Psoas muscle (tissue), 8 donors: ENCODE results near the gene KCNF1. TPM values are rescaled to one million over a fixed set of nuclear protein-coding genes. Genes with fewer than 3 reads are reported as not detected.

Experiments used
- ATAC-seq, 4 donors: fragments of 200-7000 bp; cut with Tn5 transposase; one replicate each; pipeline ENCODE4 v1.9.1; 2020; ENCODE audit warnings: moderate library complexity in 3 of 4, mild to moderate bottlenecking in 2 of 4
- DNase-seq, 2 donors: peaks; one replicate each; pipeline ENCODE4 v3.0.0-alpha.2; 2020
- H3K27ac ChIP-seq: fragments of 200-600 bp; one replicate; pipeline ENCODE4 v1.8.0; 2022
- H3K27me3 ChIP-seq, 3 donors: fragments of 200-600 bp in 1 of 3; one replicate each; pipeline versions ENCODE4 v1.6.1 to v1.8.0; 2013 to 2022; ENCODE audit warnings: low read length in 2 of 3, mild to moderate bottlenecking in 2 of 3, moderate library complexity in 1 of 3; ENCODE audit not compliant: insufficient read depth in 3 of 3
- H3K36me3 ChIP-seq, 2 donors: fragments of 200-600 bp in 1 of 2; one replicate each; pipeline versions ENCODE4 v1.6.1 to v1.8.0; 2013 to 2022; ENCODE audit warnings: low read depth in 1 of 2, mild to moderate bottlenecking in 1 of 2, moderate library complexity in 1 of 2; ENCODE audit not compliant: insufficient read depth in 1 of 2
- H3K4me1 ChIP-seq: fragments of 200-600 bp; one replicate; pipeline ENCODE4 v1.8.0; 2022
- H3K4me3 ChIP-seq: fragments of 200-600 bp; one replicate; pipeline ENCODE4 v1.8.0; 2022; ENCODE audit warnings: mild to moderate bottlenecking
- H3K9me3 ChIP-seq: fragments of 200-600 bp; one replicate; pipeline ENCODE4 v1.8.0; 2022
- WGBS, 3 donors: extraction: QIAGEN DNeasy Blood & Tissue Kit; methylation state at CpG; one replicate each; pipeline versions ENCODE4 v1.1.6 to v1.1.7; 2013; 5-methylcytosine and 5-hydroxymethylcytosine counted together
- intact Hi-C, 2 donors: fragments of 100-400 bp; cut with DNase I; formaldehyde crosslinking; loops; one replicate each; pipeline versions ENCODE4 v1.11.0 to v1.14.2; 2022
- polyA plus RNA-seq, 3 donors: library from polyadenylated mRNA; stranded (reverse); fragments of 200-250 nt; gene quantifications; one replicate each; pipeline ENCODE4 v1.2.3, GENCODE V29; 2013
- total RNA-seq, 4 donors: library from RNA; stranded (reverse); fragmentation: NEBNext Ultra II Directional in 2 of 4; extraction: Animal tissue kit (Norgen Biotek cat#: 25700) in 2 of 4; gene quantifications; one replicate each; pipeline versions ENCODE4 v1.2.1 to v1.2.4, GENCODE V29; 2021 to 2023
- TF ChIP-seq, protein P1 (sequence below): fragments of 200-600 bp; IDR thresholded peaks from one replicate; pipeline ENCODE4 v1.8.0; 2022; ENCODE audit warnings: antibody characterized with exemption
- donor health status: healthy with polysubstance abuse.
- donor health status: DM: no; HTN: no; CAD: no; lungs with moderate emphysema.
- donor health status: Bipolar disorder and iron deficiency.
- donor health status: healthy.
- donor health status: DM: yes; HTN: yes; CAD: no.
- donor health status: DM: no; HTN: no; CAD: no.
- donor health status: DM: no; HTN: no; CAD: no.
- donor health status: DM: yes; HTN: yes; CAD: no.

The KCNF1 gene
- total and polyA plus RNA-seq, 7 donors, result 0.06 to 0.07 TPM; not detected in 5

DNA sequence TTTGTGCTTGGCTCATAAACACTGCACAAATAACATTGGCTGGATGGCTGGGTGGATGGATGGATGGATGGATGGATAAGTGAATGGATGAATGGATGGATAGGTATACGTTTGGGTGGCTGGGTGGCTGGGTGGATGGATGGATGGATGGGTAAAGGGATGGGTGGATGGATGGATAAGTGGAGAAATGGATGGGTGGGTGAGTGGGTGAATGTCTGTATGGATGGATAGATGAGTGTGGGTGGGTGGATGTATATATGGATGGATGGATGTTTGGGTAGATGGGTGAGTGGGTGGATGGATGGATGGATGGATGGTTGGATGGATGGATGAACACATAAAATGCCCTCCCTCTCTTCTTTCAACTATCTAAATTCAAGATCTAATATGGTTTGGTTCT lies 38.1 kb downstream of the KCNF1 start:
- TF ChIP-seq, protein P1, sequence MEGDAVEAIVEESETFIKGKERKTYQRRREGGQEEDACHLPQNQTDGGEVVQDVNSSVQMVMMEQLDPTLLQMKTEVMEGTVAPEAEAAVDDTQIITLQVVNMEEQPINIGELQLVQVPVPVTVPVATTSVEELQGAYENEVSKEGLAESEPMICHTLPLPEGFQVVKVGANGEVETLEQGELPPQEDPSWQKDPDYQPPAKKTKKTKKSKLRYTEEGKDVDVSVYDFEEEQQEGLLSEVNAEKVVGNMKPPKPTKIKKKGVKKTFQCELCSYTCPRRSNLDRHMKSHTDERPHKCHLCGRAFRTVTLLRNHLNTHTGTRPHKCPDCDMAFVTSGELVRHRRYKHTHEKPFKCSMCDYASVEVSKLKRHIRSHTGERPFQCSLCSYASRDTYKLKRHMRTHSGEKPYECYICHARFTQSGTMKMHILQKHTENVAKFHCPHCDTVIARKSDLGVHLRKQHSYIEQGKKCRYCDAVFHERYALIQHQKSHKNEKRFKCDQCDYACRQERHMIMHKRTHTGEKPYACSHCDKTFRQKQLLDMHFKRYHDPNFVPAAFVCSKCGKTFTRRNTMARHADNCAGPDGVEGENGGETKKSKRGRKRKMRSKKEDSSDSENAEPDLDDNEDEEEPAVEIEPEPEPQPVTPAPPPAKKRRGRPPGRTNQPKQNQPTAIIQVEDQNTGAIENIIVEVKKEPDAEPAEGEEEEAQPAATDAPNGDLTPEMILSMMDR, result no peak
- H3K36me3 ChIP-seq, result no peaks in the 10 kb centered on the region
- 81 to 87% (median 86%) methylated on average over 1 of the region's 1 CpG for WGBS, 3 donors
- no peak overlapping the region for H3K4me3 ChIP-seq
- intact Hi-C loops, result no loop called here
- DNase-seq, result no peak
- no peak overlapping the region for H3K27ac ChIP-seq
- no peaks in the 10 kb centered on the region for H3K9me3 ChIP-seq
- H3K27me3 ChIP-seq, result no peaks in the 10 kb centered on the region
- no peak for ATAC-seq
- H3K4me1 ChIP-seq, result no peaks in the 10 kb centered on the region

DNA sequence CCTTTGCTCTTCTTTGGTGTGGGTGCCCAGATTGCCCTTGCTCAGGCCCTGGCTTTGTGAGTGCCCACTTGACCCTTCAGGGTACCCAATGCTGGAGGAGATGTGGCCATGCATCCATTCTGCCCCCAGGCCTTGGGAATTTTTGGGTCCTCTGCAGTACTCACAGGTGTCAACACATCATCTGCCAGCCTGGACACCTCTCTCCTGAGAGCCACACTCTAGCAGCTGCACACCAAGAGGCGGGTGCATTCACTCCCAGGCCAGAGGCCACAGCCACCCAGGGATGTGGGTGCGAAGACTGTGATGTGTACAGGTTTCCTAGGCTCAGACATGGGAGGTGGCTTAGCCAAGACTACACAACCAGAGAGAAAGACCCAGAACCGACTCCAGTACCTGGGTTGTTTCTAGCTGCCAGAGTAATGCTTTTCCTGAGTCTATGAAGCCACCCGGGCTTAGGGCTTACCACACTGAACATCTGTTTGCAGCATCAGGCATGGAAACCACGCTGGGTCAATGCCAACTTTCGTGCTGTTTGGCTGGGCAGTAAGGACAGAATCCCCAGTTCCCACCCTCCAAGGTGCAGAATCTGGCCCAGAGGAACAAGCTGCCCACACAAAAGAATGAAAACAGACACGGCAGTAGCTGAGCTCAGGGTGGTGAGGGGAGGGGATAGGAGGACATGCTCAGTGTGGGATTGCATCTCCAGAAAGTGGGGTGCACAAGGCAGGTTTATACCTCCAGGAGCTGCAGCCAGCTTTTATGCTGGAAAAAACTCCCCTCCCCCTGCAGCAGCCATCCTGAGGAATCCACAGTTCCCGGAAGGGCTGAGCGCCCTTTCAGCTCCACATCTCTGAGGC lies 40.1 kb downstream of the KCNF1 start:
- 48 to 63% (median 55%) methylated on average over 9 of the region's 9 CpGs for WGBS, 3 donors
- Histone ChIP-seq H3K36me3 (no peaks in the 10 kb centered on the region), H3K9me3 (no peaks in the 10 kb centered on the region)

DNA sequence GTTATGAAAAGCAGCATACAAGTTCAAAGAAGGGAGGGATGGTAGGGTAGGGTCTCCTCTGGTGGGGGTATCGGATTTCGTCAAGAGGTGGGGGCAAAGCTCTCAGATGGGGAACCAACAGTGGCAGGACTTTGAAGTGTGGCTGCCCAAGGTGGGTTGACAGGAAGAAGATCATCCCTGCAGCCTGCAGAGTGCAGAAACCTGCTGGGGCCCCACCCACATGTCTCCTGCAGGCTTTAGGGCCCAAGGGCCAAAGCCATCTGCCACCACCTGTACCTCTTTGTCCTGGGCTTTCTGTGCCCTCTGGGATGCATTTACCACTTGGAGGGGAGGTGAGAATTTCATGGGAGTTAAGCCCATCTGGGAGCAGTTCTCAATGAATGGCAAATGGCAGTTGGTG lies 42.7 kb downstream of the KCNF1 start:
- Histone ChIP-seq H3K36me3 (no peaks in the 10 kb centered on the region), H3K27me3 (no peaks in the 10 kb centered on the region), H3K27ac (no peak overlapping the region), H3K4me1 (peaks cover 7% of the 10 kb centered on the region), H3K9me3 (no peaks in the 10 kb centered on the region), H3K4me3 (no peak overlapping the region)
- intact Hi-C loops, result no loop called here
- ATAC-seq (no peak), DNase-seq (no peak)
- TF ChIP-seq, protein P1, result no peak
- WGBS, 3 donors, result 93 to 96% (median 93%) methylated on average over 2 of the region's 2 CpGs

More for the DNA sequence above, 40.1 kb downstream of the KCNF1 start:
- H3K27ac ChIP-seq, result no peak overlapping the region
- no peak for ATAC-seq
- TF ChIP-seq, protein P1, result no peak
- H3K4me1 ChIP-seq, result no peaks in the 10 kb centered on the region
- H3K4me3 ChIP-seq, result no peak overlapping the region
- H3K27me3 ChIP-seq, result no peaks in the 10 kb centered on the region
- intact Hi-C loops, result no loop called here
- DNase-seq, result no peak

DNA sequence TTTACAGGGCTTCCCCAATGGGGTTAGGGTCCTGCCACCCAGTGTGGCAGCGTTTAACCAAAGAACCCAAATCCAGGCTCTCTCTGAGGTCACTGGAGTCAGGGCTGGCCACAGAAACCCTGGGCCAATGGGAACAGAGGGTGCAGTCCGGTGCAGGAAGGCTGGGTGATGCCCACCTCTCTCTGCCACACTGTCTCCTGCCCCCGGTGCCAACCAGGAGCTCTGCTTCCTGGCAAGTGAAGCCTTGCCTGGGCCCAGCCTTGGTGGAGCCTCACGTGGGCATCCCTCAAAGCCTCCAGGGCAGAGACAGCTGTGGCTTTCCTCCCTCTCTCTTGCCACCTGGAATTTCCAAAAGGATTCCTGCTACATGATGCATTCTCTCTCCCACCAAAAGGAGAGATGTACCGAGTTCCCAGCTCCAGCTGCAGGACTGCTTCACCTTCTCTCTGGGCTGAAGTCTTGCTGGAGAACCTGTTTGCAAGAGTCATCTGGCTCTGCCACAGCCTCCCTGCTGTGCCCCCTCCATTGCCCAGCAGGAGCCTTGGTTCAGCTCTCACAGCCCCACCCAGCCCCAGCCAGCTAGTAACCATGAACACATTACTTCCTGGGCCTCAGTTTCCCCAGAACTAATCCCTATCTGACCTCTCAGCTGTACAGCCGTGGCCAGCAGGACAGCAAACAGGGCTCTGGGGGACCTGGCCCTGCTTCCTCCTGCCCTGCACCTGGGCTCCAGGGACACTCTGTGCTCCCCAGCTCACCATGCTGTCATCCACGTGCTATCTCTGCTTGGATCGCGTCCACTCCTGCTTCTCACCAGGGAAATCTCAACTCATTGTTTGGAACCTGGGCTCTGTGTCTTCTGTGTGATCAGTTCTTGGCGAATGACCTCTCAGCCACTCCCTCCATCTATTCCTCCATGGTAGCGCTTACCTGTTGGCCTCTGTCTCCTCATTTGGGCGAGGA lies 43.4 kb downstream of the KCNF1 start:
- Histone ChIP-seq H3K4me1 (peaks cover 7% of the 10 kb centered on the region), H3K36me3 (no peaks in the 10 kb centered on the region), H3K9me3 (no peaks in the 10 kb centered on the region), H3K27me3 (no peaks in the 10 kb centered on the region), H3K4me3 (no peak overlapping the region), H3K27ac (no peak overlapping the region)
- TF ChIP-seq, protein P1, result no peak
- DNase-seq (no peak), ATAC-seq (no peak)
- intact Hi-C loops, result no loop called here
- WGBS, 3 donors, result 81 to 89% (median 86%) methylated on average over 12 of the region's 12 CpGs
